Measurements from ENCODE around the gene PTPRN2.

PTPRN2 gene

DNA sequence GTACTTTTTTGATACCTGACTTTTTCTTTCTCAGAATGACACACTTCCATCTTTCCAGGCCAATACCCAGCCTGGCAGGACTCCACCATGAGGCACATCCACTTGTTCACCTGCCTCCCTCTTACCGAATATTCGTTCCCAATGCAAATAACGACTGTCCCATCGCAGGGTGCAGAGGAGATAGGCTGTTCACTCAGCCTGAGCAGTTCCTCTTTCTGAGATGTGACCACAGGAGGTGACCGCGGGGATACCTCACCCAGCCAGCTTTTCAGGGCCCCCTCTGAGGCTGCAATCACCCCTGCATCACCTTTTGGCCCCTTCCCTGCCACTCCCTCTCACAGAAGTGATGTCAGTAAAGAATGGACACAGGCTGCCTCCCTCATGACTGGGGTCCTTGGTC lies 28.3 kb downstream of the PTPRN2 start:
- no peaks in the 10 kb centered on the region for H3K4me1 Mint-ChIP-seq
- peaks cover 14% of the 10 kb centered on the region for H3K9me3 Mint-ChIP-seq
- TF ChIP-seq, protein P1, sequence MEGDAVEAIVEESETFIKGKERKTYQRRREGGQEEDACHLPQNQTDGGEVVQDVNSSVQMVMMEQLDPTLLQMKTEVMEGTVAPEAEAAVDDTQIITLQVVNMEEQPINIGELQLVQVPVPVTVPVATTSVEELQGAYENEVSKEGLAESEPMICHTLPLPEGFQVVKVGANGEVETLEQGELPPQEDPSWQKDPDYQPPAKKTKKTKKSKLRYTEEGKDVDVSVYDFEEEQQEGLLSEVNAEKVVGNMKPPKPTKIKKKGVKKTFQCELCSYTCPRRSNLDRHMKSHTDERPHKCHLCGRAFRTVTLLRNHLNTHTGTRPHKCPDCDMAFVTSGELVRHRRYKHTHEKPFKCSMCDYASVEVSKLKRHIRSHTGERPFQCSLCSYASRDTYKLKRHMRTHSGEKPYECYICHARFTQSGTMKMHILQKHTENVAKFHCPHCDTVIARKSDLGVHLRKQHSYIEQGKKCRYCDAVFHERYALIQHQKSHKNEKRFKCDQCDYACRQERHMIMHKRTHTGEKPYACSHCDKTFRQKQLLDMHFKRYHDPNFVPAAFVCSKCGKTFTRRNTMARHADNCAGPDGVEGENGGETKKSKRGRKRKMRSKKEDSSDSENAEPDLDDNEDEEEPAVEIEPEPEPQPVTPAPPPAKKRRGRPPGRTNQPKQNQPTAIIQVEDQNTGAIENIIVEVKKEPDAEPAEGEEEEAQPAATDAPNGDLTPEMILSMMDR (IDR thresholded peaks at IDR 0.05), result no peak
- H3K27ac Mint-ChIP-seq, result no peak overlapping the region
- no peak for DNase-seq
- H3K36me3 Mint-ChIP-seq (ENCODE audit: low read depth), result no peaks in the 10 kb centered on the region
- H3K4me3 Mint-ChIP-seq, result no peak overlapping the region
- H3K27me3 Mint-ChIP-seq (ENCODE audit: low read depth, poor library complexity), result peaks cover 20% of the 10 kb centered on the region

DNA sequence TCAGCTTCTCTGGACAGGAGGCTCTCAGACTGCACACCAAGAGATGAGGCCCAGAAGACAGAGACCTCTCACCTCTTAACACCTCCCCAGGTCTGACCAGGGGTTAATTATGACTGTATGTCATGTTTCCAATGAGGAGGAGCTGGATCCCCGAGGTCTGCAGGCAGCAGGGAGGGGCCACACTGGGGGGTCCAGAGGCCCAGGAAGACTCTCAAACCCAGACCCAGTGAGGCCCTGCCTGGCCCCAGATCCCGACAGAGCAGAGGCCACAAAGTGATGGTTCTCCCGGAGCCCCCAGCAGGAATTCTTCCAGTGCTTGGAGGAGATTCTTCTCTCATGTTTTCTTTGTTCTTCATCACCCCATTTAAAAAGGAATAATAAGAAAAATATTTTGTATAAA lies 28.8 kb downstream of the PTPRN2 start:
- no peak overlapping the region for H3K27ac Mint-ChIP-seq
- H3K27me3 Mint-ChIP-seq (ENCODE audit: low read depth, poor library complexity), result peaks cover 17% of the 10 kb centered on the region
- no peak overlapping the region for H3K4me3 Mint-ChIP-seq
- H3K9me3 Mint-ChIP-seq, result peaks cover 14% of the 10 kb centered on the region
- DNase-seq, result no peak
- no peaks in the 10 kb centered on the region for H3K36me3 Mint-ChIP-seq (ENCODE audit: low read depth)
- TF ChIP-seq, protein P1 (IDR thresholded peaks at IDR 0.05), result no peak
- no peaks in the 10 kb centered on the region for H3K4me1 Mint-ChIP-seq

DNA sequence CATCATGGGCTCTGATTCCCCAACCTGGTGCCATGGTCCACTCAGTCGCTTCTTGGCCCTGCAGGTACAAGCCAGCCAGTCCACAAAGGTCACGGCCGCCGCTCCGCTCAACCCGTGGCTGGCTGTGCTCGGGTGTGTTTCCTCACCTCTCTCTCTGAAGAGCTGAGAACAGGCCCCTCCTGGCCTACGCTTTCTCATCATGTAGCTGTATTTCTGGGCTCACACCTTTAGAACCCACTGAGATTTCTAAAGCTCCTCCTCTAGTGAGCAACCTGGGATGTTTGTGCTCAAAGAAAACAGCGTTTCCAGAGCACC lies 30.2 kb downstream of the PTPRN2 start:
- H3K27ac Mint-ChIP-seq, result peak overlapping the region; percentile 51
- no peaks in the 10 kb centered on the region for H3K4me1 Mint-ChIP-seq
- peaks cover 14% of the 10 kb centered on the region for H3K9me3 Mint-ChIP-seq
- TF ChIP-seq, protein P1 (IDR thresholded peaks at IDR 0.05), result no peak
- H3K36me3 Mint-ChIP-seq (ENCODE audit: low read depth), result no peaks in the 10 kb centered on the region
- no peak for DNase-seq
- H3K27me3 Mint-ChIP-seq (ENCODE audit: low read depth, poor library complexity), result peaks cover 15% of the 10 kb centered on the region
- no peak overlapping the region for H3K4me3 Mint-ChIP-seq

DNA sequence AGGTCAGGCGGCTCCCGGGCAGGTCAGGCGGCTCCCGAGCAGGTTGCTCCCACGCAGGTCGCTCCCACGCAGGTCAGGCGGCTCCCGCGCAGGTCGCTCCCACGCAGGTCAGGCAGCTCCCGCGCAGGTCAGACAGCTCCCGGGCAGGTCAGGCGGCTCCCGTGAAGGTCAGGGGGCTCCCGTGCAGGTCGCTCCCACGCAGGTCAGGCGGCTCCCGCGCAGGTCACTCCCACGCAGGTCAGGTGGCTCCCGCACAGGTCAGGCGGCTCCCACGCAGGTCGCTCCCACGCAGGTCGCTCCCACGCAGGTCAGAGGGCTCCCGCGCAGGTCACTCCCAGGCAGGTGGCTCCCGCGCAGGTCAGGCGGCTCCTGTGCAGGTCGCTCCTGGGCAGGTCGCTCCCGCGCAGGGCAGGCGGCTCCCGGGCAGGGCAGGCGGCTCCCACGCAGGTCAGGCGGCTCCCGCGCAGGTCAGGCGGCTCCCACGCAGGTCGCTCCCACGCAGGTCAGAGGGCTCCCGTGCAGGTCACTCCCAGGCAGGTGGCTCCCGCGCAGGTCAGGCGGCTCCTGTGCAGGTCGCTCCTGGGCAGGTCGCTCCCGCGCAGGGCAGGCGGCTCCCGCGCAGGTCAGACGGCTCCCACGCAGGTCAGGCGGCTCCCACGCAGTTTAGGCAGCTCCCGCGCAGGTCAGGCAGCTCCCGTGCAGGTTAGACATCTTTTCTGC lies 30.7 kb downstream of the PTPRN2 start:
- H3K27ac Mint-ChIP-seq, result no peak overlapping the region
- DNase-seq, result no peak
- TF ChIP-seq, protein P1 (IDR thresholded peaks at IDR 0.05), result no peak
- H3K36me3 Mint-ChIP-seq (ENCODE audit: low read depth), result no peaks in the 10 kb centered on the region
- peaks cover 15% of the 10 kb centered on the region for H3K27me3 Mint-ChIP-seq (ENCODE audit: low read depth, poor library complexity)
- no peak overlapping the region for H3K4me3 Mint-ChIP-seq
- H3K9me3 Mint-ChIP-seq, result peaks cover 14% of the 10 kb centered on the region
- no peaks in the 10 kb centered on the region for H3K4me1 Mint-ChIP-seq

DNA sequence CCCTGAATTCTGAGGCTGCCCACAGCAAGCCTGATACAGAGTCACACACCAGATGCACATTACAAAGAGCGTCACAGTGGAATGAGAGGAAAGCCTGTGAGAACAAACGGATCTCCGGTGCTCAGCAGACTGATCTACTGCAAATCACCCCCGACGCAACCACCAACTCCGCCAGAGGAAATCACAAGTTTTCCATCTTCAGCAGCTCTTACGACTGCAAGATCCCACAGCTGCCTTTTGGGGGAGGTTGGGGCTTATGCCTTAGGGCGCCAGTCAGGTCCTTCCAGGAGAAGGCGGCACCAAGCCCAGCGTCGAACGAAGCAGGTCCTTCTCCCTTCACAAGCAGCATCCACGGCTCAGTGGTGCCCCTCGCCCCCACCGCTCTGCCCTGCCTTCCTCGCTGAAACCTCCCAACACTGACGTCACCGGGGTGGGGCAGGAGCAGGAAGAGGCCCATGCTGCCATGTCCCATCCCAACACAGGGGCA lies 32.5 kb downstream of the PTPRN2 start:
- Mint-ChIP-seq H3K4me3 (no peak overlapping the region), H3K27ac (no peak overlapping the region), H3K4me1 (peaks cover 9% of the 10 kb centered on the region), H3K27me3 (ENCODE audit: low read depth, poor library complexity) (peaks cover 15% of the 10 kb centered on the region), H3K36me3 (ENCODE audit: low read depth) (no peaks in the 10 kb centered on the region), H3K9me3 (peaks cover 14% of the 10 kb centered on the region)
- DNase-seq, result no peak
- TF ChIP-seq, protein P1 (IDR thresholded peaks at IDR 0.05), result no peak

DNA sequence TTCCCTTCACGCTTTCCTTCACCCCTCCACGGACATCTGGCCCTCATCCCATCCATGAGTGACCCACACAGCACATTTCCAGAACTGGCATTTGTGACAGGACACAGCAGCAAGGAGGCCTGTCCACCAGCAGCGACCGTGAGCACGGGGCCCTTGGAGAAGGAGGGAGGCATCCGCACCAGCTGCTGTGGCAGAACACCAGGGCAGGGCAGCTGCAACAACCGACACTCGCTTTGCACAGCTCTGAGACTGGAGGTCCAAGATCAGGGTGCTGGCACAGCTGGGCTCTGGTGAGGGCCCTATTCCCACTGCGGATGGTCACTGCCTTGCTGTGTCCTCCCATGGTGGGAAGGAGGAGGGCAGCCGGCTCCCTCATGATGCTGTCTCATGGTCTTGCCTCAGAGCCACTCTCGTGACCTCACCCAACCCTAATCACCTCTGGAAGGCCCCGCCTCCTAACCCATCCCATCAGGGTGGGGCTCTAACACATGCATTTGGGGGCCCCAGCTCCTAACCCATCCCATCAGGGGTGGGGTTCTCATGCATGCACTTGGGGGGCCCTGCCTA lies 36.7 kb downstream of the PTPRN2 start:
- H3K4me1 Mint-ChIP-seq, result peaks cover 15% of the 10 kb centered on the region
- H3K4me3 Mint-ChIP-seq, result no peak overlapping the region
- TF ChIP-seq, protein P1 (IDR thresholded peaks at IDR 0.05), result no peak
- H3K27me3 Mint-ChIP-seq (ENCODE audit: low read depth, poor library complexity), result peaks cover 5% of the 10 kb centered on the region
- no peaks in the 10 kb centered on the region for H3K36me3 Mint-ChIP-seq (ENCODE audit: low read depth)
- peaks cover 3% of the 10 kb centered on the region for H3K9me3 Mint-ChIP-seq
- no peak for DNase-seq
- peak overlapping the region; percentile 27 for H3K27ac Mint-ChIP-seq

Data from nephron progenitor cell (in vitro differentiated cells).